Large intestine (tissue), 12 donors: ENCODE data around the gene TSPAN15. TPM values are rescaled to one million over a fixed set of nuclear protein-coding genes. Genes with fewer than 3 reads are reported as not detected.

Source experiments
- DNase-seq, 2 donors: peaks; one replicate each; pipeline versions ENCODE4 v3.0.0 to v3.0.0-alpha.2; 2013
- H3K27ac ChIP-seq: one replicate; pipeline ENCODE4 v1.5.1; 2013; ENCODE audit warnings: low read length
- H3K27me3 ChIP-seq: 2 replicates; pipeline ENCODE4 v1.6.1; 2013; ENCODE audit warnings: low read length; ENCODE audit not compliant: control insufficient read depth, insufficient read depth
- H3K36me3 ChIP-seq: 2 replicates; pipeline ENCODE4 v1.6.1; 2013; ENCODE audit warnings: low read length; ENCODE audit not compliant: control insufficient read depth, insufficient read depth
- H3K4me1 ChIP-seq: one replicate; pipeline ENCODE4 v1.6.1; 2013; ENCODE audit warnings: low read length; ENCODE audit not compliant: control insufficient read depth, insufficient read depth
- H3K4me3 ChIP-seq: one replicate; pipeline ENCODE4 v1.5.1; 2013; ENCODE audit warnings: low read length
- H3K9me3 ChIP-seq: one replicate; pipeline ENCODE4 v1.6.1; 2013; ENCODE audit warnings: mild to moderate bottlenecking, low read depth, low read length, moderate library complexity; ENCODE audit not compliant: control insufficient read depth
- WGBS: methylation state at CpG from one replicate; pipeline ENCODE4 v1.1.5; 2013; ENCODE audit warnings: low lambda C conversion rate; ENCODE audit not compliant: insufficient coverage; 5-methylcytosine and 5-hydroxymethylcytosine counted together
- long read RNA-seq, 11 donors: transcript quantifications; one replicate each; lab custom pipeline, GENCODE V29; 2026
- polyA plus RNA-seq: library from polyadenylated mRNA; unstranded; fragments of 120-200 nt; gene quantifications from one replicate; pipeline ENCODE4 v1.2.1, GENCODE V29; 2013

Gene TSPAN15
- 37.9 TPM for polyA plus RNA-seq
- long read RNA-seq, donor 1, transcript TSPAN15-201 (8 exons, 1,698 nt): major isoform, 10 of 10 reads
- long read RNA-seq, donor 1, partial matches to known transcripts: 0 of 10 reads
- long read RNA-seq, donor 1, other reads (novel, unspliced or antisense): 0 of 10 reads
- long read RNA-seq, donor 2, transcript TSPAN15-201 (8 exons, 1,698 nt): major isoform, 21 of 22 reads
- long read RNA-seq, donor 2, partial matches to known transcripts: 0 of 22 reads
- long read RNA-seq, donor 2, other reads (novel, unspliced or antisense): 0 of 22 reads
- long read RNA-seq, donor 3: 0 reads
- long read RNA-seq, donor 4, partial matches to known transcripts: 0 of 5 reads
- long read RNA-seq, donor 4, other reads (novel, unspliced or antisense): 0 of 5 reads
- long read RNA-seq, donor 5, transcript TSPAN15-201 (8 exons, 1,698 nt): major isoform, 12 of 14 reads
- long read RNA-seq, donor 5, partial matches to known transcripts: 0 of 14 reads
- long read RNA-seq, donor 5, other reads (novel, unspliced or antisense): 0 of 14 reads
- long read RNA-seq, donor 6, transcript TSPAN15-201 (8 exons, 1,698 nt): major isoform, 12 of 16 reads
- long read RNA-seq, donor 6, partial matches to known transcripts: 0 of 16 reads
- long read RNA-seq, donor 6, other reads (novel, unspliced or antisense): 0 of 16 reads
- long read RNA-seq, donor 7, transcript TSPAN15-201 (8 exons, 1,698 nt): major isoform, 7 of 8 reads
- long read RNA-seq, donor 7, partial matches to known transcripts: 0 of 8 reads
- long read RNA-seq, donor 7, other reads (novel, unspliced or antisense): 0 of 8 reads
- long read RNA-seq, donor 8, transcript TSPAN15-201 (8 exons, 1,698 nt): major isoform, 21 of 23 reads
- long read RNA-seq, donor 8, partial matches to known transcripts: 0 of 23 reads
- long read RNA-seq, donor 8, other reads (novel, unspliced or antisense): 0 of 23 reads
- long read RNA-seq, donor 9, transcript TSPAN15-201 (8 exons, 1,698 nt): major isoform, 18 of 20 reads
- long read RNA-seq, donor 9, partial matches to known transcripts: 0 of 20 reads
- long read RNA-seq, donor 9, other reads (novel, unspliced or antisense): 0 of 20 reads
- long read RNA-seq, donor 10, transcript TSPAN15-201 (8 exons, 1,698 nt): major isoform, 16 of 17 reads
- long read RNA-seq, donor 10, partial matches to known transcripts: 0 of 17 reads
- long read RNA-seq, donor 10, other reads (novel, unspliced or antisense): 0 of 17 reads
- long read RNA-seq, donor 11, transcript TSPAN15-201 (8 exons, 1,698 nt): major isoform, 11 of 14 reads
- long read RNA-seq, donor 11, partial matches to known transcripts: 0 of 14 reads
- long read RNA-seq, donor 11, other reads (novel, unspliced or antisense): 0 of 14 reads

DNA sequence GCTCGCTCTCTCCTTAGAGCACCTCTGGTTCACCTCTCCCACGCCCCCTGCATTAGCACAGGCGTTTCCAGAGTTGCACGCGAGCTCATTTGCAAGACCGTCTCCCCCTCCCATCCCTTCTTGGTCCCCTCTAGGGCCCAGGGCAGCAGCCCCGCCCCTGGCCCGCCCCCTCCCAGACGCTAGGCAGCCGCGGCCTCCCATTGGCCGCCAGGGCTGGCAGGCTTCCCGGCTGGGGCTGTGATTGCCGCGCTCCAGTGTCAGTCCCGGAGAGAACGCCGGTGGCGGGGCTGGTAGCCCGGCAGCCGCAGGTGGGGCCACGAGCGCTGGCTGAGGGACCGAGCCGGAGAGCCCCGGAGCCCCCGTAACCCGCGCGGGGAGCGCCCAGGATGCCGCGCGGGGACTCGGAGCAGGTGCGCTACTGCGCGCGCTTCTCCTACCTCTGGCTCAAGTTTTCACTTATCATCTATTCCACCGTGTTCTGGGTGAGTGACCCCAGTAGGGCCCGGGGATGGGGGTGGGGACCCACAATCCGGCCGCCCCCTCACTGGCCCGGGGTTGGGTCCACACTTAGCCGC is at the start of gene TSPAN15:
Gene TSPAN15, plus strand, starts transcription at position 257 of the 575 bp plus-strand sequence. Its CDS starts 130 bp downstream, at position 387.
- H3K27me3 ChIP-seq: no peaks in the 10 kb centered on the region
- H3K9me3 ChIP-seq: peaks cover 5% of the 10 kb centered on the region
- H3K27ac ChIP-seq: peak within 1 kb of the TSS; percentile 78
- no CpG with 5 or more reads among the region's 45 CpGs for WGBS
- peaks cover 27% of the 10 kb centered on the region for H3K4me1 ChIP-seq
- H3K4me3 ChIP-seq: peak within 1 kb of the TSS; percentile 85
- H3K36me3 ChIP-seq: no peaks in the 10 kb centered on the region
- peak; percentile 86 to 94 for DNase-seq

- Histone ChIP-seq H3K27ac (no peak overlapping the region), H3K9me3 (no peaks in the 10 kb centered on the region), H3K4me1 (no peaks in the 10 kb centered on the region), H3K4me3 (no peak overlapping the region), H3K36me3 (peaks cover 4% of the 10 kb centered on the region), H3K27me3 (no peaks in the 10 kb centered on the region)
- WGBS: 67% methylated on average over 3 of the region's 6 CpGs
- DNase-seq: no peak
These were observed 48.9 kb upstream of the TSPAN15 start for GRCh38 chr10:69402386-69402785.

DNA sequence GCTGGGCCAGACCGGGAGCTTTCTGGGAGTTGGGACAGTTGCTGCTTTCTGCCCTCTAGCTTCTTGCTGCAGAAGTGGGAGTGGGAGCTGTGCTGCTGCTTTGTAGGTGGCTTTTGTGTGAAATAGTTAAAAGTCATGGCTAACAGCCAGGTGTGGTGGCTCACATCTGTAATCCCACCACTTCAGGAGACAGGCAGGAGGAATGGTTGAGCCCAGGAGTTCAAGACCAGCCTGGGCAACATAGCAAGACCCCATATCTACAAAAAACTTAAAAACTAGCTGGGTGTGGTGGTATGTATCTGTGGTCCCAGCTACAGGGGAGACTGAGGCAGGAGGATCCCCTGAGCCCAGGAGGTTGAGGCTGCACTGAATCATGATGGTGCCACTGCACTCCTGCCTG is 48.2 kb upstream of the TSPAN15 start:
- Histone ChIP-seq H3K36me3 (peaks cover 4% of the 10 kb centered on the region), H3K27ac (no peak overlapping the region)
- no CpG with 5 or more reads among the region's 1 CpG for WGBS

GRCh38 chr10:69403519-69403918 is 47.7 kb upstream of the TSPAN15 start:
- no peaks in the 10 kb centered on the region for H3K9me3 ChIP-seq
- peaks cover 3% of the 10 kb centered on the region for H3K4me1 ChIP-seq
- no peak for DNase-seq
- H3K27me3 ChIP-seq: no peaks in the 10 kb centered on the region
- no peak overlapping the region for H3K4me3 ChIP-seq
- peaks cover 4% of the 10 kb centered on the region for H3K36me3 ChIP-seq
- no peak overlapping the region for H3K27ac ChIP-seq
- 100% methylated on average over 1 of the region's 3 CpGs for WGBS

More for the DNA sequence above, 48.2 kb upstream of the TSPAN15 start:
- Histone ChIP-seq H3K27me3 (no peaks in the 10 kb centered on the region), H3K4me3 (no peak overlapping the region), H3K4me1 (no peaks in the 10 kb centered on the region), H3K9me3 (no peaks in the 10 kb centered on the region)
- DNase-seq: no peak

GRCh38 chr10:69404786-69405185 is 46.5 kb upstream of the TSPAN15 start:
- no CpG with 5 or more reads among the region's 10 CpGs for WGBS
- no peaks in the 10 kb centered on the region for H3K9me3 ChIP-seq
- H3K27ac ChIP-seq: no peak overlapping the region
- H3K36me3 ChIP-seq: peaks cover 2% of the 10 kb centered on the region
- no peaks in the 10 kb centered on the region for H3K27me3 ChIP-seq
- H3K4me3 ChIP-seq: no peak overlapping the region
- DNase-seq: no peak
- H3K4me1 ChIP-seq: peaks cover 7% of the 10 kb centered on the region

DNA sequence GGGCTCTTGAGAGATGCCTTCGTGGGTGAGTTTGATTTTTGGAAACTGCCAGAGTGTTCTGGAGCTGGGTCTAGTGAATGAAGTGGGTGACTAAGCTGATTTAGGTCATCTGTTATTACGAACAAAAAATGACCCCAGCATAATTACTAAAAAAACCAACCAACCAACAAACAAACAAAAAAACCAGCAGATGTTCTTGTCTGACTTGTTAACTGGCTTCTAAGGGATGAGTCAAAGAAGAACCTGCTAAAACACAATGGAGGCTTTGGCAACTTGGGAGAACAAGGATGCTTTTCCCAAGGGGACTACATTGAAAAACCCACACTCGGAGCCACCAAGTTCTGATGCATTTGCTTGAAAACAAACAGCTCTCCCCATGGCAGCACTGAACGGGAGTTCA is 46.0 kb upstream of the TSPAN15 start:
- no peak overlapping the region for H3K4me3 ChIP-seq
- H3K9me3 ChIP-seq: no peaks in the 10 kb centered on the region
- 80% methylated on average over 1 of the region's 4 CpGs for WGBS
- H3K27ac ChIP-seq: no peak overlapping the region
- no peak for DNase-seq
- peaks cover 7% of the 10 kb centered on the region for H3K4me1 ChIP-seq
- peaks cover 2% of the 10 kb centered on the region for H3K36me3 ChIP-seq
- H3K27me3 ChIP-seq: no peaks in the 10 kb centered on the region

DNA sequence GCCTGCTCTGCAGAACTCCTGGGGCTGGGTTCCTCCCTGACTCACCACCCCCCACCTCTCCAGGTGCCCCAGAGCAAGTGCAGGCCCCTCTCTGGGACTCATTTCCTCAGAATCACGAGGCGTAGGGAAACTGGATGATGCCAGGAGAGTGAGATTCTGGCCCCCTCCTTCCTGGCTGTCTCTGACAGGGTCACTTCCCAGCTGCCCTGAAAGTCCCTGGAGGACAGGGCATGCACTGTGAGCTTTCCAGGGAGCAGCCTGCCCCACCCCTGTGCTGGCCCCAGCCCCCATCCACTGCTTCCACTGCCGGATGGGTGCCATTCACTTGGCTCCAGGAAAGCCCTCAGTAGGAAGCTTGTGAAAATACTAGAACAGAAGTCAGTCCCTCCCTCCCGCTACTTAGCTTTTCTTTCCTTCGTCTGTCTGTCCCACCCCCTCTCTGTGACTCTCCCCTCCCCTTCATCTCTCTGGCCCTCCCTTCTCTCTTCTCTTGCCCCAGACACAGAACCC is 44.9 kb upstream of the TSPAN15 start:
- DNase-seq: peak in 1 of 2 donors; percentile 48
- Histone ChIP-seq H3K9me3 (no peaks in the 10 kb centered on the region), H3K27me3 (no peaks in the 10 kb centered on the region), H3K4me3 (no peak overlapping the region), H3K4me1 (peaks cover 7% of the 10 kb centered on the region), H3K36me3 (peaks cover 2% of the 10 kb centered on the region), H3K27ac (no peak overlapping the region)
- 80% methylated on average over 1 of the region's 5 CpGs for WGBS

DNA sequence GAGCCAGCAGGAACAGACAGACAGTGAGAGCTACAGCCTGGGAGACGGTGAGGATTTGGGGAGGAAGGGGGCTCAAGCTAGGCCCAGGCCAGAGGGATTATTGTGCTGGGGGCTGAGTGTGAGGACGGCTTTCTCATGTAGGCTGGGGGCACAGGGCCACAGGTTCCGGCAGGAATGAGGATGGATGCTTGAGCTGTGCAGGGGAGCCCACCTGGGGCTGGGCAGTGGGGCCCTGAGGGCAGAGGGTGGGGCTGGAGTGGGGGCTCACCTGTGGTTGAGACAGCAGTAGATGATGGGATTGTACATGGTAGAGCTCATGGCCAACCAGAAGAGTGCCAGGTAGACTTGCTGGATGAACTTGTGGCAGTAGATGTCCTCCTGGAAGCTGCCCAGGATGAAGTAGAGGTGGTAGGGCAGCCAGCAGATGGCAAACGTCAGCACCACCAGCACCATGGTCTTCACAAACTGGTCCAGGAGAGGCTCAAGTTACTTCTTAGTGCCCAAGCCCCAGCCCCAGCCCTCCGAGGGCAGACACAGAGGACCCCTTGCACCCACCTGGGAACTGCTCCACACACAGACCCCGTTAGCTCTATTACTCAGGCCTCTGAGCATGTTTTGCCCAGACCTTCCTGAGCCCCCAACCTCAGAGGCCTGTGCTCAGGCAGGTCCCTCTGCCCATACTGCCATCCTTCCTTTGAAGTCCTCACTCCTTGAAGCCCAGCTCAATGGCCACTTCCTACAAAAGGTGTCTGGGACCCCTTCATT is 44.3 kb upstream of the TSPAN15 start:
- no peak overlapping the region for H3K4me3 ChIP-seq
- no peak for DNase-seq
- no peak overlapping the region for H3K27ac ChIP-seq
- WGBS: no CpG with 5 or more reads among the region's 6 CpGs
- H3K9me3 ChIP-seq: no peaks in the 10 kb centered on the region
- peaks cover 7% of the 10 kb centered on the region for H3K4me1 ChIP-seq
- H3K36me3 ChIP-seq: no peaks in the 10 kb centered on the region
- H3K27me3 ChIP-seq: no peaks in the 10 kb centered on the region

DNA sequence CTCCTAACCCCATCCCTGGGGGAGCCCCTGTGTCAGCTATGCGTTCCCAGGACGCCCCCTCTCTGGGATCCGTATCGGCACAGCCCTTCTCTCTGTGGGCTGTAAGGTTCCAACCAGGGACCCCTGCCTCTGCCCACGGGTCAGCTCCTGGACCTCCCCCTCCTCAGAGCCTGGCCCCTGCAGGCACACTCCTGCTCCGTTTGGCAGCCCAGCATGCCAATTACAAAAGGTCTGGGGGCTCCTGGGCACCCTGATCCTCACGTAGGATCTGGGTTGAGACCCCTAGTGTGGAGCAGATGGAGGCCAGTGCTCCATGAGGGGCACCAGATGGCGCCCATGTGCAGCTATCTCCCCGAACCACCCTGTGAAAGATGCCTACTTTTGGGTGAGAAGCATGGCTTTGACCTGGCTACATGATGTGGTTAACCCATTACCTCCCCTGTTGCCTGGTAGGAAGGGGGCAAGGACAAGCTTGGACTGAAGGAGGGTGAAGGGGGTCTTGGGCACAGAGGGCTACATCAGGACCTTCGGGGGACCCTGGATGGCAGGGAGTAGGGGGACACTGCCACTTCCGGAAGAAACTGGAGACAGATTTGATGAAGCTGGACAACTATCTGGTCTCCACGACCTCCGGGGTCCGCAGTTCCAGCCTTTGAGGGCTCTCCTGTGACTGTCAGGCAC is 43.5 kb upstream of the TSPAN15 start:
- no peak for DNase-seq
- WGBS: 80% methylated on average over 2 of the region's 14 CpGs
- Histone ChIP-seq H3K4me1 (peaks cover 7% of the 10 kb centered on the region), H3K27me3 (no peaks in the 10 kb centered on the region), H3K4me3 (no peak overlapping the region), H3K36me3 (no peaks in the 10 kb centered on the region), H3K9me3 (no peaks in the 10 kb centered on the region), H3K27ac (no peak overlapping the region)
